Calu3 (cell line): ENCODE results near the gene SCIMP. TPM values are rescaled to one million over a fixed set of nuclear protein-coding genes. Genes with fewer than 3 reads are reported as not detected.

Experiments
- BruUV-seq: library from RNA; stranded (reverse); fragments of 400-500 nt; replicated peaks from 2 replicates; lab custom pipeline; 2021; lab: Mats Ljungman, UMichigan
- CTCF ChIA-PET: fragments of 300-600 bp; sonication (Branson Sonifier 250); formaldehyde crosslinking; loops from one replicate; lab custom pipeline; 2022; ENCODE audit warnings: antibody characterized with exemption; lab: Charles Lee
- DNase-seq: peaks from one replicate; pipeline ENCODE4 v3.0.0; 2022
- H3K27ac Mint-ChIP-seq: one replicate; pipeline ENCODE4 v1.8.0; 2022; ENCODE audit warnings: mixed read lengths; ENCODE audit not compliant: unreplicated experiment
- H3K27me3 Mint-ChIP-seq: one replicate; pipeline ENCODE4 v1.8.0; 2022; ENCODE audit warnings: mixed read lengths; ENCODE audit not compliant: unreplicated experiment
- H3K36me3 Mint-ChIP-seq: one replicate; pipeline ENCODE4 v1.8.0; 2022; ENCODE audit warnings: mild to moderate bottlenecking, moderate library complexity, mixed read lengths; ENCODE audit not compliant: insufficient read depth, unreplicated experiment
- H3K4me1 Mint-ChIP-seq: one replicate; pipeline ENCODE4 v1.8.0; 2022; ENCODE audit warnings: mild to moderate bottlenecking, low read depth, mixed read lengths; ENCODE audit not compliant: unreplicated experiment
- H3K4me3 Mint-ChIP-seq: one replicate; pipeline ENCODE4 v1.8.0; 2022; ENCODE audit warnings: mild to moderate bottlenecking, low read depth, moderate library complexity, mixed read lengths; ENCODE audit not compliant: unreplicated experiment
- H3K9me3 Mint-ChIP-seq: one replicate; pipeline ENCODE4 v1.8.0; 2022; ENCODE audit warnings: low read depth, mixed read lengths; ENCODE audit not compliant: unreplicated experiment
- CTCF ChIP-seq: fragments of 200-600 bp; IDR thresholded peaks from one replicate; pipeline ENCODE4 v1.8.0; 2022; ENCODE audit warnings: antibody characterized with exemption; ENCODE audit not compliant: unreplicated experiment
- intact Hi-C: fragments of 100-400 bp; cut with micrococcal nuclease; formaldehyde crosslinking; loops from one replicate; pipeline ENCODE4 v1.10.0; 2022; ENCODE audit not compliant: unreplicated experiment
- total RNA-seq: library from RNA; stranded (reverse); gene quantifications from 2 replicates; pipeline ENCODE4 v1.2.3, GENCODE V29; 2022

SCIMP gene
- total RNA-seq, 1 experiment from 2014 or later, result not detected

GRCh38 chr17:5191541-5192417, 42.9 kb downstream of the SCIMP start, which contains the start of gene ZNF594:
TSS of gene ZNF594 (minus strand) at chr17:5191868. CDS start at chr17:5184256, 7,612 bp downstream.
- CTCF ChIA-PET, result interaction anchor here (0.6 to 1.0 kb wide), 2 partner anchors 67 to 225 kb away, joined by 3 to 5 read pairs; partner anchors contain the start of gene SPAG7
- no peaks in the 10 kb centered on the region for H3K27me3 Mint-ChIP-seq
- DNase-seq, result peak; percentile 94
- peaks cover 10% of the 10 kb centered on the region for H3K9me3 Mint-ChIP-seq
- BruUV-seq, result no TSS peak
- peak within 1 kb of the TSS; percentile 69 for H3K27ac Mint-ChIP-seq
- intact Hi-C loops, result no loop called here
- peaks cover 34% of the 10 kb centered on the region for H3K36me3 Mint-ChIP-seq
- no peaks in the 10 kb centered on the region for H3K4me1 Mint-ChIP-seq
- peak; percentile 27 for TF ChIP-seq CTCF
- peak within 1 kb of the TSS; percentile 91 for H3K4me3 Mint-ChIP-seq

DNA sequence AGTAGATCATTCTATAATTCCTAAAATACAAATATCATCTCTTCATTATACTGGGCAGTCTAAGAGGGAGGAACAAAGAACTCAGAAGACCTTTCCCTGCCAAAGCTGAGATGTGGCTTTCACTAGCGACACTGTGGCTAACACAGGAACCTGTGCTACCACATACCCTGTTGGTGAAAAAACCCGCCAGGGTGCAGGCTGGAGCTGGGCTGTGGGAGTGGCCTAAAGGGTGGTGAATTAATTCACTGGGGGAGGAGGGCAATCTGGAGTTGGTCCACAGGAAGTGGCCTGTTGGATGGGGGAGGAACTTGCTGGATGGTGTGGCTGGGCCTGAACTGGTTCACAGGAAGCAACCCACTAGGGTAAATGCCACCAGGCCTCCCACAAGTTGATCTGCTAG, 50.4 kb downstream of the SCIMP start:
- H3K4me1 Mint-ChIP-seq, result no peaks in the 10 kb centered on the region
- peaks cover 9% of the 10 kb centered on the region for H3K9me3 Mint-ChIP-seq
- no TSS peak for BruUV-seq
- TF ChIP-seq CTCF, result no peak
- H3K4me3 Mint-ChIP-seq, result no peak overlapping the region
- H3K27me3 Mint-ChIP-seq, result no peaks in the 10 kb centered on the region
- CTCF ChIA-PET, result no interaction called here
- H3K27ac Mint-ChIP-seq, result no peak overlapping the region
- H3K36me3 Mint-ChIP-seq, result peaks cover 16% of the 10 kb centered on the region
- DNase-seq, result no peak
- intact Hi-C loops, result no loop called here

DNA sequence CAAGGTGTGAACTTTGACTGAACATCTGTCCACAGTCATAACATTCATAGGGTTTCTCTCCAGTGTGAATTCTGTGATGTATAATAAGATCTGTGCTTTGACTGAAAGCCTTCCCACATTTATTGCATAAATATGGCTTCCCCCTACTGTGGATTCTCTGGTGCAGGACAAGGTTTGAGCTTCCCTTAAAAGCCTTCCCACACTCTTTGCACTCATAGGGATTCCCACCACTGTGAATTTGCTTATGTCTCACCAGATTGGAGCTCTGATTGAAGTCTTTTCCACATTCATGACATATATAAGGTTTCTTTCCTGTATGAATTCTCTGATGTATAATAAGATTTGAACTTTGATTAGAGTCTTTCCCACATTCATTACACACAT, 51.3 kb downstream of the SCIMP start:
- Mint-ChIP-seq H3K9me3 (peaks cover 8% of the 10 kb centered on the region), H3K27me3 (no peaks in the 10 kb centered on the region), H3K27ac (no peak overlapping the region), H3K4me1 (no peaks in the 10 kb centered on the region), H3K4me3 (no peak overlapping the region), H3K36me3 (peaks cover 16% of the 10 kb centered on the region)
- TF ChIP-seq CTCF, result no peak
- BruUV-seq, result no TSS peak
- intact Hi-C loops, result no loop called here
- no peak for DNase-seq
- CTCF ChIA-PET, result no interaction called here

- H3K4me3 Mint-ChIP-seq, result no peak overlapping the region
- CTCF ChIA-PET, result no interaction called here
- intact Hi-C loops, result no loop called here
- no peak for TF ChIP-seq CTCF
- H3K27ac Mint-ChIP-seq, result no peak overlapping the region
- H3K4me1 Mint-ChIP-seq, result no peaks in the 10 kb centered on the region
- BruUV-seq, result no TSS peak
- peaks cover 6% of the 10 kb centered on the region for H3K9me3 Mint-ChIP-seq
- DNase-seq, result no peak
- peaks cover 16% of the 10 kb centered on the region for H3K36me3 Mint-ChIP-seq
- no peaks in the 10 kb centered on the region for H3K27me3 Mint-ChIP-seq
Observed at GRCh38 chr17:5182597-5183409, 51.9 kb downstream of the SCIMP start.
